ENCODE results near the gene XXYLT1.

XXYLT1 gene

DNA sequence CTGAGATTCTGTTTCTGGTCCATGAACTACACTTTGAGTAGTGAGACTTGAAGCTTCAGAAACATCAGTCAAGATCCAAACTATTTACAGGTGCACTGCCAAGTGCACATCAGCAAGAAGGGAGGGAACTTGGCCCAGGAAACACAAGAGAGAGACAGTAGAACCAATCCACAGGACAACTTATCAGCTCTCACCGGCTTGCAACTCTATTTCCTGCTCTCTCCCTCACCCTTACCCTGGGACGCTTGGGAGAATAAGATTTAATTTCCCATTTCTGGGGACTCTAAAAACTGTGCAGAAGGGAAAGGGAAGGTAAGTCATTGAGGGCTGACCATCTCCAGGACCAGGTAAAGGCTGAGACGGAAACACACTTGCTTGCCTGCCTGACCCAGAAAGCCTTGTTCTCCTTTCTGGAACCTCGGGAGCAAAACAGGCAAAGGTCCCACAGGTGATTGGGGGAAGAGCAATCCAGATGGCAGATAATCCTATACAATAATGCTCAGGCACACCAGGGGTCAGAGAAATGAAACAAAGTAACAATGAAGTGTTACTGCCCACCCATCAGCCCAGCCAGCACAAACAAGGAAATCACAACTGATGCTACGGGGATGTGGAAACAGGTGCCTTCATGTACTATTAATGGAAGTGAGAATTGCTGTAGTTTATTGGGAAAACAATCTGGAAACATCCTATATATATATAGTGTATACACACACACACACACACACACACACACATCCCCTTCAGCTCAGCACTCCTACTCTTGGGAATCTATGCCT lies 154.4 kb downstream of the XXYLT1 start:
- H3K4me3 ChIP-seq (ENCODE audit: control insufficient read depth, low read depth, low read length), result no peak overlapping the region
- no peak for DNase-seq (ENCODE audit: low read depth)
- TF ChIP-seq, protein P1, sequence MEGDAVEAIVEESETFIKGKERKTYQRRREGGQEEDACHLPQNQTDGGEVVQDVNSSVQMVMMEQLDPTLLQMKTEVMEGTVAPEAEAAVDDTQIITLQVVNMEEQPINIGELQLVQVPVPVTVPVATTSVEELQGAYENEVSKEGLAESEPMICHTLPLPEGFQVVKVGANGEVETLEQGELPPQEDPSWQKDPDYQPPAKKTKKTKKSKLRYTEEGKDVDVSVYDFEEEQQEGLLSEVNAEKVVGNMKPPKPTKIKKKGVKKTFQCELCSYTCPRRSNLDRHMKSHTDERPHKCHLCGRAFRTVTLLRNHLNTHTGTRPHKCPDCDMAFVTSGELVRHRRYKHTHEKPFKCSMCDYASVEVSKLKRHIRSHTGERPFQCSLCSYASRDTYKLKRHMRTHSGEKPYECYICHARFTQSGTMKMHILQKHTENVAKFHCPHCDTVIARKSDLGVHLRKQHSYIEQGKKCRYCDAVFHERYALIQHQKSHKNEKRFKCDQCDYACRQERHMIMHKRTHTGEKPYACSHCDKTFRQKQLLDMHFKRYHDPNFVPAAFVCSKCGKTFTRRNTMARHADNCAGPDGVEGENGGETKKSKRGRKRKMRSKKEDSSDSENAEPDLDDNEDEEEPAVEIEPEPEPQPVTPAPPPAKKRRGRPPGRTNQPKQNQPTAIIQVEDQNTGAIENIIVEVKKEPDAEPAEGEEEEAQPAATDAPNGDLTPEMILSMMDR (conservative IDR thresholded peaks at IDR 0.05; ENCODE audit: control insufficient read depth, insufficient read depth, low read depth, low read length), result no peak

DNA sequence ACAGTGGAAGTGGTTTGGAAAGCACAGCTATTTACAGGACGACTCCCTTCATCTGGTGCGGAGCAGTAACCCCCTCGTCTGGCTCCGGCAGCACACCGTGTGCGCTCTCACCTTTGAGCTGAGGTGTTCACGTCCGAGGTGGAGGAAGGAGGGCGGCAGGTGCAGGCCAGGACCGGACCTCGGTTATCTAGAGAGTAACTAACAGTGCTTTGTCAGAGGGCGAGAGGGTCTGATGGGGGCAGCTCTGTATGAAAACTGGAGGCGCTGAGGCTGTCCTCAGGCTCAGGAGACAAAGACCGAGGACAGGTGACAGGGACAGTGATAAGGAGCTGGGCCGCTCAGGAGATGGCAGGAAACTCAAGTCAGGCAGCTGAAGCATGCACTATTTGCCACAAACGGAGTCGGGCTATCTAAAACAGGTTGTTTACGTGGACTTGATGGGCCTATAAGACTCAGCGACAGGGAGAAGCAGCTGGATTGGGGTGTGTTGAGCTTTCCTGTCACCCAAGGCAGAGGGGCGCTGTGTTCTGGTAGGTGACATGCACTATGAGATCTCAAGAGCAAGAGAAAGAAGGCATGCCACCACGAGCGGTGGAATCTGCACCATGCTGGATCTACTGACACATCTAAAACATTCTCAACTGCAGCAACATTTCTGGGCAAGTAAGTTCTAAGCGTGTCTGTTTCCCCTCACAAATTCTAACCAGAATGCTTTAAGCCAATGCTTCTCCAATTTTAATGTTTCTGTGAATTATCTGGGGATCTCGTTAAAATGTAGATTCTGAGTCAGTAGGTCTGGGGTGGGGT lies 155.2 kb downstream of the XXYLT1 start:
- DNase-seq (ENCODE audit: low read depth), result no peak
- TF ChIP-seq, protein P1 (conservative IDR thresholded peaks at IDR 0.05; ENCODE audit: control insufficient read depth, insufficient read depth, low read depth, low read length), result no peak

DNA sequence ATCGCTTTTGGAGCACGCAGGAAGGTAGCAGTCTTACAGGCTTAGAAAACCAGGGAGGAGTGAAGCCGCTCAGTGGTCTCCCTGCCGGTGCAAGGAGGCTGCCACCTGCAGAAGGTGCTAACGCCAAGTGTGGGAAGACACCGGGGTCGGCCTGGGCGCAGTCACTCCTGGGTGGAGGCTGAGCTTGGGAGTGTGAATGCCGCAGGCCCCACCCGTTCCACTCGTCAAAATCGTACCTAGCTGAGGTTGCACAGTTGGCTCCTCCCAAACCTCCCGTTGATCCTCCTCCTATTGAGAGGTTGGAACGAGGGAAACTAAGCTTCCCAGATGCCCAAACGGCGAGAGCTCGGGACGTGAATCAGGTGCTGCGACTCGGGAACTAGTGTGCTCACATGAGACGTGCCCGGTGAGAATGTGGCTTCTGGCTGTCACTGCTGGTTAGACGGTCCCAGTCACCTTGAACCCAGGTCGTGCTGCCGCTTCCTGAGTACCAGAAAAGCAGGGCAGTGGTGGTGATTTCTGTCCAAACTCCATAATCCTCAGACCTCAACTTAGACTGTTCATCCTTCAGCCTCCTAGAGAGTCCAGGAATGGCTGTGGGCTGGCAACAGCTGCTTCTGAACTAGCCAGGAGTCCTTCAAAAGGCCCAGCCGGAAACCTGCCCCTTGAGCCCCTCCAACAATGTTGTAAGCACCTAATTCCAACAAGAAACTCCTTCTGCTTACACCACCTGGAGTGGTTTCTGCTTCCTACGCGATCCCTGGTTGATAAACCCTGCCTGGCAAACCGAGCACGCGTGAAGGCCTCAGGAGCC lies 156.0 kb downstream of the XXYLT1 start:
- DNase-seq (ENCODE audit: low read depth), result no peak
- TF ChIP-seq, protein P1 (conservative IDR thresholded peaks at IDR 0.05; ENCODE audit: control insufficient read depth, insufficient read depth, low read depth, low read length), result no peak
- no peak overlapping the region for H3K4me3 ChIP-seq (ENCODE audit: control insufficient read depth, low read depth, low read length)

More for the DNA sequence above, 155.2 kb downstream of the XXYLT1 start:
- no peak overlapping the region for H3K4me3 ChIP-seq (ENCODE audit: control insufficient read depth, low read depth, low read length)

DNA sequence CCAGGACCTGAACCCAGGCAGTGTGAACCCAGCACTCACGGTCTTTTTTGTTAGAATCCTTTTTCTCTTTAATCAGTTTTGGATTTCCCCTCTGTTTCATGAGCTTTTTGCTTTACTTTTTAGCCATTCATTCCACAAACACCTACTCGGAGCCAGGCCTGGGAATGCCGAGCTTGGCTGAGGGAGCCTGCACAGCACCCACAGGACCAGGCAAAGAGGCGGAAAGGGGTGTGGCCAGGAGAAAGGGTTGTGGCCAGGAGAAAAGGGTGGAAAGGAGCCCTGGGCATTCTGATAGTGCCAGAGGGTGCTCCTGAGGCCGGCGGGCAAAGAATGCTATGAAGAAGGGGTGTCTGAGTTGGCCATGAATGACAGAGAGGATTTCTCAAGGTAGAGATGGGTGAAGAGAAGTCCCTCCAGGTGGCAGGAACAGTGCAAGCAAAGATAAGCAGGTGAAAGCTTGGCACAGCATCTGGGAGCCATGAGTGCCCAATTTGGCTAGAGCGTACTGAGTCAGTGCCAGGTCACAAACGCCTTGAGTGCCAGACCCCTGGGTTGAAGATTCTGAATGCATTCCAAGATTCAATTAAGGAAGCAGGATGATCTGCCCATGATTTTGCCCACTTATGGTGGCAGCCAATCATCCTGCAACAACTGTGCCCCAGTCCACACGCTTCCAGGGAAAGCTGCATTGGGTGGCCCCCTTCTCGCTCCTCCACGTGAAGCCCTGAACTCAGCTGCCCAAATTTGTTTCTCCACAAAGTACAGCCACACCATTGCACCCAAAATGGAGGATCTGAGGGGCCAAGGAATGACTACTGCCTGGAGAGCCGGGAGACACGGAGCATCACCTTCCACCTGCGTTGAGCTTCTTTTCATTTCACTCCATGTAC lies 157.2 kb downstream of the XXYLT1 start:
- no peak for DNase-seq (ENCODE audit: low read depth)
- TF ChIP-seq, protein P1 (conservative IDR thresholded peaks at IDR 0.05; ENCODE audit: control insufficient read depth, insufficient read depth, low read depth, low read length), result no peak
- no peak overlapping the region for H3K4me3 ChIP-seq (ENCODE audit: control insufficient read depth, low read depth, low read length)

DNA sequence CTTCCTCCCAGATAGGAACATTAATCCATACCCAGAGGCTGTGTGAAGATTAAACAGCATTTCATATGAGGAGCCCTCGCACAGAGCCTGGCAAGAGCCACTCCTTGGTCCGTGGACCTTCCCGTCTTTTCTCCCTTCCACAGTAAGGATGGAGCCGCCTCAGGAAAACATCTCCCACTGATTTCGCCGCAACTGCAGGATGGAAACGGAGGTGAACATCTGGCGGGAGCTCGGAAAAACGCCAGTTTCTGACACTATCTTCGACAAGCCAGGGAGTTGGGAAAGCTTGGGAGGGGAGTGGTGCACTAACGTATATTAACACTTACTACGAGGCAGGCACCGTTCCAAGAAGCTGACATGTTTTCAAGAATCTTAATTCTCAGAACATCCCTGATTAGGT lies 157.9 kb downstream of the XXYLT1 start:
- TF ChIP-seq, protein P1 (conservative IDR thresholded peaks at IDR 0.05; ENCODE audit: control insufficient read depth, insufficient read depth, low read depth, low read length), result no peak
- H3K4me3 ChIP-seq (ENCODE audit: control insufficient read depth, low read depth, low read length), result no peak overlapping the region
- DNase-seq (ENCODE audit: low read depth), result peak; percentile 66

Data from fibroblast of mammary gland (primary cell).